Activated B cell treated with CpG ODN at 0.5 μM for 24 hours (primary cell): ENCODE measurements around the gene TBXAS1. TPM values are rescaled to one million over a fixed set of nuclear protein-coding genes. Genes with fewer than 3 reads are reported as not detected.
A peak's percentile ranks its signal among the peaks of the same experiment; 100 is the strongest.

Experiments used
- ATAC-seq: fragments of 200-7000 bp; cut with Tn5 transposase; one replicate; pipeline ENCODE4 v1.10.0; 2021; ENCODE audit warnings: low read depth, mild to moderate bottlenecking, moderate library complexity
- CTCF ChIA-PET: fragments of 350-600 bp; sonication (Branson Sonifier 250); formaldehyde crosslinking; loops from one replicate; lab custom pipeline; 2021; ENCODE audit warnings: antibody characterized with exemption; lab: Charles Lee
- POLR2A ChIA-PET: fragments of 350-600 bp; sonication (Branson Sonifier 250); formaldehyde crosslinking; loops from one replicate; lab custom pipeline; 2021; ENCODE audit warnings: antibody characterized with exemption; lab: Charles Lee
- DNase-seq: peaks from one replicate; pipeline ENCODE4 v3.0.0; 2022
- H3K27ac Mint-ChIP-seq: one replicate; pipeline ENCODE4 v1.8.0; 2020; ENCODE audit warnings: mixed read lengths
- H3K27me3 Mint-ChIP-seq: one replicate; pipeline ENCODE4 v1.8.0; 2021; ENCODE audit warnings: mixed read lengths
- H3K36me3 Mint-ChIP-seq: one replicate; pipeline ENCODE4 v1.8.0; 2021; ENCODE audit warnings: low read depth, mixed read lengths
- H3K4me1 Mint-ChIP-seq: one replicate; pipeline ENCODE4 v1.8.0; 2021; ENCODE audit warnings: mixed read lengths
- H3K4me3 Mint-ChIP-seq: one replicate; pipeline ENCODE4 v1.8.0; 2020; ENCODE audit warnings: mild to moderate bottlenecking, mixed read lengths
- H3K9me3 Mint-ChIP-seq: one replicate; pipeline ENCODE4 v1.8.0; 2020; ENCODE audit warnings: mixed read lengths
- intact Hi-C: fragments of 100-400 bp; cut with micrococcal nuclease; formaldehyde crosslinking; loops from one replicate; pipeline ENCODE4 v1.15.1; 2024
- total RNA-seq: library from RNA; stranded (reverse); gene quantifications from 2 replicates; pipeline ENCODE4 v1.2.3, GENCODE V29; 2022
- TF ChIP-seq, protein P1 (sequence below): fragments of 200-600 bp; IDR thresholded peaks from one replicate; pipeline ENCODE4 v1.8.0; 2022; ENCODE audit warnings: antibody characterized with exemption, mild to moderate bottlenecking

Gene TBXAS1
- total RNA-seq, 1 donor from 2014 or later: 3.8 TPM

DNA sequence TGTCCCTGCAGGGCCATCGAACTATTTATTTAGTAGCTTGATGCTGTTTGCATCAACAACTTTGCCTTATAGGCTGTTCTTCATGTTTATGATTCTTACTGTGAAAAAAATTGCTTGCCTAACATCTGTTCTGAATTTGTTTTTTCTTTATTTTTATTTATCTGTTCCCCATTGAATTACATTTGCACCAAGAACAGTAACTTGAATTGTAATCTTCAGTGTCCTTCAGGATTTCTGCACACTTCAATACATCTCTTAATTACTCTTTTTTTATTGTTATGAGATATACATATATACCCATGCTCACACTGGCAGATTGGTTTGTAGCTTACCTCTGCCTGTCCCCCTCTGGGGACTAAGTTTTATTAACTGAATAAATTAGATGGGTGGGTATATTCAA is 64.4 kb downstream of the TBXAS1 start:
- ChIA-PET POLR2A (no interaction called here), CTCF (no interaction called here)
- Mint-ChIP-seq H3K36me3 (no peaks in the 10 kb centered on the region), H3K9me3 (no peaks in the 10 kb centered on the region), H3K4me3 (no peak overlapping the region), H3K4me1 (peaks cover 16% of the 10 kb centered on the region), H3K27ac (no peak overlapping the region), H3K27me3 (peaks cover 2% of the 10 kb centered on the region)
- intact Hi-C loops: no loop called here
- ATAC-seq (no peak), DNase-seq (no peak)
- TF ChIP-seq, protein P1, sequence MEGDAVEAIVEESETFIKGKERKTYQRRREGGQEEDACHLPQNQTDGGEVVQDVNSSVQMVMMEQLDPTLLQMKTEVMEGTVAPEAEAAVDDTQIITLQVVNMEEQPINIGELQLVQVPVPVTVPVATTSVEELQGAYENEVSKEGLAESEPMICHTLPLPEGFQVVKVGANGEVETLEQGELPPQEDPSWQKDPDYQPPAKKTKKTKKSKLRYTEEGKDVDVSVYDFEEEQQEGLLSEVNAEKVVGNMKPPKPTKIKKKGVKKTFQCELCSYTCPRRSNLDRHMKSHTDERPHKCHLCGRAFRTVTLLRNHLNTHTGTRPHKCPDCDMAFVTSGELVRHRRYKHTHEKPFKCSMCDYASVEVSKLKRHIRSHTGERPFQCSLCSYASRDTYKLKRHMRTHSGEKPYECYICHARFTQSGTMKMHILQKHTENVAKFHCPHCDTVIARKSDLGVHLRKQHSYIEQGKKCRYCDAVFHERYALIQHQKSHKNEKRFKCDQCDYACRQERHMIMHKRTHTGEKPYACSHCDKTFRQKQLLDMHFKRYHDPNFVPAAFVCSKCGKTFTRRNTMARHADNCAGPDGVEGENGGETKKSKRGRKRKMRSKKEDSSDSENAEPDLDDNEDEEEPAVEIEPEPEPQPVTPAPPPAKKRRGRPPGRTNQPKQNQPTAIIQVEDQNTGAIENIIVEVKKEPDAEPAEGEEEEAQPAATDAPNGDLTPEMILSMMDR: no peak

DNA sequence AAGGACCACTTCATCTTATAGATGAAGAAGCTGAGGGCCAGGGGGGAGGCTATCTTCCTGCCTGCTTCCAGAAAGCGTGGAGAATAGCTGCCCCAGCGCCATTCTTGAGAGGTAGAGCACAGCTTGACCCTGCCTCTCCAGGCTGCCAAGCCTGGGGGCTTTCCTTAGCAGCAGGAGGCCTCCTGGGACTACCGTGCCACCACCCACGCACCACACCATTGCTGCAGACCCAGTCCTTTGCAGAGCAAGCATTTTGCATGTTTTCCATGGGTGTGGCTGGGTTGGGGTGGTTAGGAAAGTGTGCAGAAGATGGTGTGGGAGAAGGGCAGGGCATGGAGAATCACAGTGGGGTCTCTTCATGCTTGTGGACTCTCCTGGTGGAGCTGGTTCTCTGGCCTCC is 64.9 kb downstream of the TBXAS1 start:
- Mint-ChIP-seq H3K36me3 (no peaks in the 10 kb centered on the region), H3K27me3 (peaks cover 2% of the 10 kb centered on the region), H3K27ac (no peak overlapping the region), H3K9me3 (no peaks in the 10 kb centered on the region), H3K4me3 (peak overlapping the region; percentile 26), H3K4me1 (peaks cover 22% of the 10 kb centered on the region)
- TF ChIP-seq, protein P1: no peak
- no peak for DNase-seq
- intact Hi-C loops: no loop called here
- POLR2A ChIA-PET: no interaction called here
- CTCF ChIA-PET: no interaction called here
- ATAC-seq: peak; percentile 89

DNA sequence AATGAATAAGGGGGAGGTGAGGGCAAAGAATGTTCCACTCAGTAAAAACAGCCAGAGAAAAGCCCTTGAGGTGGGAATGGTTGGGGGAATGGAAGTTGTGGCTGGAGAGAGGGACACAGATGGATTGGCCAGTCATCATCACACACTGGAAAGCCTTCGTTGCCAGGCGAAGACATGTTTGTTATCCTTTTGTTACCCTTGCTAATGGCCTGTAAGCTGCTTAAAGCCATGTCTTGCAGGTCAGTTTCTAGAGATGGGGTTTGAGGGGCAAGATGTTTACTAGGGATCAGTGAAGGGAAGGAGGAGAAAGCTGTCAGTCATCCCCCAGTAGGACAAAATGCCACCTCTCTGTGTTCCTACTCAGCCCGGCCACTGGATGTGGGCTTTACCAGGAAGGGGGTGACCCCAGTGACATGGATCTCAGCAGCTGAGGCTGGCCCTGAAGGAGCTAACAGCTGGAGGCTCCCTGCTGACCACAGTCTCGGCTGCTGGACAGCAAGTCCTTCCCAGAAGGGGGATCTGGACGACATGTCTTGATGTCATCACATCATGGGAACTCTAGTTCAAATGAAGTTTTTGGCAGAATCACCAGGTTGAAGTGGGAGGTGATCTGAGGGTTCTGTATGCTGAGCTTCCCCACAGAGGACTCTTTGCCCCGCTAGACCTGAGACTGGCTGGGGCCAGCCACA is 66.2 kb downstream of the TBXAS1 start:
- Mint-ChIP-seq H3K27ac (no peak overlapping the region), H3K9me3 (peaks cover under 1% of the 10 kb centered on the region), H3K36me3 (no peaks in the 10 kb centered on the region), H3K4me1 (peaks cover 31% of the 10 kb centered on the region), H3K4me3 (no peak overlapping the region), H3K27me3 (no peaks in the 10 kb centered on the region)
- TF ChIP-seq, protein P1: no peak
- intact Hi-C loops: no loop called here
- ChIA-PET POLR2A (interaction anchor here (0.6 kb wide), 1 partner anchor 426 kb away, joined by 6 read pairs; no protein-coding TSS in a partner anchor), CTCF (no interaction called here)
- DNase-seq: no peak
- no peak for ATAC-seq

DNA sequence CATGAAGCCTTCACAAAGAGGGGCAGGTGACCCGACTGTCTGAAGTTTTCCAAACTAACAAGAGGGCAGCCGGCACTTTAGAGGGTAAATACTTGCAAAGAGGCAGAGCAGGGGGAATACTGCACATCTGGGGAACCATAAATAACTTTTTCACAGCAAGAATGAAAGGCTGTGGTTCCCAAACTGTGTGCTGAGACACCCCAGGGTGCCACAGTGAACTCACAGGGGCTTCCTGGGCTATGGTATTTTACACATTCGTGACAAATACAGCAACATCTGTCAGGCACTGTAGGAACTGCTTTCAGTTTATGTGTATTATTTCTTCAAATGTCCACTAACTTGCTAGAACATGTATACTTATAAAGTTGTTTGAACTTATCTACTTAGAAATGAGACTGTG is 67.2 kb downstream of the TBXAS1 start:
- H3K9me3 Mint-ChIP-seq: peaks cover 5% of the 10 kb centered on the region
- no peak overlapping the region for H3K27ac Mint-ChIP-seq
- ChIA-PET CTCF (no interaction called here), POLR2A (no interaction called here)
- intact Hi-C loops: no loop called here
- H3K4me3 Mint-ChIP-seq: no peak overlapping the region
- TF ChIP-seq, protein P1: no peak
- ATAC-seq (no peak), DNase-seq (no peak)
- no peaks in the 10 kb centered on the region for H3K36me3 Mint-ChIP-seq
- H3K4me1 Mint-ChIP-seq: peaks cover 41% of the 10 kb centered on the region
- no peaks in the 10 kb centered on the region for H3K27me3 Mint-ChIP-seq

DNA sequence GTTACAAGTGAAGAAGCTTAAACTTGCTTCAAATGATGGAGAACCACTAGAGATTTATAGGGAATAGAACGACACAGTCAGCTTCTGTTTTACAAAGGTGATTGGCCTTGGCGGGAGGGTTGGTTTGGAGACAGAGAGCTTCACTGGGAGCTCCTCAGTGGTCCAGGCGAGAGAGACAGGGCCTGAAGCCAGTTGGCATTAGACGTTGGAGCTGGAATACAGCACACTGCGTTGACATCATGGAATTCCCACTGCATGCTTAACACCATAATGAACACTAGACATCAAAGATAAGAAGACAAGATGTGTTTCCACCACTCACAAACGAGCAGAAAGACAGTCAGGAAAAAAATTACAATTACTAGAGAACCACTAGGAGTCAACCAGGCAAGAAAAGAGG is 67.8 kb downstream of the TBXAS1 start:
- DNase-seq: no peak
- H3K4me1 Mint-ChIP-seq: peaks cover 46% of the 10 kb centered on the region
- no peaks in the 10 kb centered on the region for H3K27me3 Mint-ChIP-seq
- no peak overlapping the region for H3K4me3 Mint-ChIP-seq
- H3K36me3 Mint-ChIP-seq: no peaks in the 10 kb centered on the region
- ChIA-PET POLR2A (no interaction called here), CTCF (no interaction called here)
- intact Hi-C loops: no loop called here
- TF ChIP-seq, protein P1: no peak
- H3K9me3 Mint-ChIP-seq: peaks cover 5% of the 10 kb centered on the region
- H3K27ac Mint-ChIP-seq: no peak overlapping the region
- no peak for ATAC-seq
